GM12878 (cell line): ENCODE results near the gene PRCC. TPM values are rescaled to one million over a fixed set of nuclear protein-coding genes. Genes with fewer than 3 reads are reported as not detected.

ENCODE experiments used
- ATAC-seq: fragments of 200-7000 bp; cut with Tn5 transposase; 3 replicates; pipeline ENCODE4 v1.9.1; 2020; ENCODE audit warnings: mild to moderate bottlenecking, moderate library complexity
- BruUV-seq: library from RNA; stranded (reverse); fragments of 400-500 nt; replicated peaks from 2 replicates; lab custom pipeline; 2021; lab: Mats Ljungman, UMichigan
- CTCF ChIA-PET: fragments of 300-600 bp; sonication (Branson Sonifier 250); formaldehyde crosslinking; extraction: SDS; loops from one replicate; lab custom pipeline; 2021; ENCODE audit warnings: inconsistent platforms; lab: Yijun Ruan, JAX
- POLR2A ChIA-PET: fragments of 350-600 bp; formaldehyde crosslinking; extraction: SDS; loops from one replicate; lab custom pipeline; 2021; ENCODE audit warnings: inconsistent platforms; lab: Charles Lee
- RAD21 ChIA-PET: fragments of 300-600 bp; sonication (Branson Sonifier 250); formaldehyde crosslinking; loops from one replicate; lab custom pipeline; 2023; ENCODE audit warnings: antibody characterized with exemption; ENCODE audit not compliant: unreplicated experiment; lab: Charles Lee
- SMC1A ChIA-PET: fragments of 300-600 bp; sonication (Branson Sonifier 250); formaldehyde crosslinking; loops from one replicate; lab custom pipeline; 2023; ENCODE audit not compliant: unreplicated experiment, uncharacterized antibody; lab: Charles Lee
- DNase-seq: peaks from one replicate; pipeline ENCODE4 v3.0.0-alpha.2; 2011; ENCODE audit warnings: low read depth, low spot score
- FAIRE-seq: peaks from 3 replicates; lab custom pipeline; 2011; peaks lifted over from hg19 to GRCh38; lab: Jason Lieb, UNC
- H2AFZ ChIP-seq: 2 replicates; pipeline ENCODE4 v1.6.0; 2011; ENCODE audit warnings: low read depth, low read length, control low read depth; ENCODE audit not compliant: control insufficient read depth
- H3K27ac ChIP-seq: 2 replicates; pipeline ENCODE4 v1.5.1; 2011; ENCODE audit warnings: control low read depth; ENCODE audit not compliant: control insufficient read depth, insufficient read depth
- H3K27me3 ChIP-seq, 2 experiments: replicated peaks in 1 of 2; 2 replicates each; pipeline versions ENCODE4 v1.6.0 to v1.6.1; 2011; ENCODE audit warnings: low read length in 1 of 2; ENCODE audit not compliant: control insufficient read depth in 2 of 2, insufficient read depth in 2 of 2
- H3K36me3 ChIP-seq, 2 experiments: 2 replicates each; pipeline ENCODE4 v1.5.1; 2011; ENCODE audit warnings: low read length in 1 of 2; ENCODE audit not compliant: control insufficient read depth in 2 of 2, insufficient read depth in 2 of 2
- H3K4me1 ChIP-seq: 2 replicates; pipeline ENCODE4 v1.6.1; 2011; ENCODE audit warnings: mild to moderate bottlenecking, low read length, moderate library complexity, mixed read lengths; ENCODE audit not compliant: control insufficient read depth, insufficient read depth
- H3K4me2 ChIP-seq: 2 replicates; pipeline ENCODE4 v1.6.0; 2011; ENCODE audit warnings: control low read depth; ENCODE audit not compliant: control insufficient read depth, insufficient read depth
- H3K4me3 ChIP-seq: fragments of 200-600 bp; sonication (generic); 2 replicates; pipeline ENCODE4 v1.5.1; 2016
- H3K79me2 ChIP-seq: 2 replicates; pipeline ENCODE4 v1.6.0; 2011; ENCODE audit warnings: low read length; ENCODE audit not compliant: control insufficient read depth, insufficient read depth
- H3K9ac ChIP-seq: 2 replicates; pipeline ENCODE4 v1.8.0; 2011; ENCODE audit warnings: low read length, control low read depth, mixed read lengths; ENCODE audit not compliant: control insufficient read depth, insufficient read depth
- H3K9me3 ChIP-seq: replicated peaks from 3 replicates; pipeline ENCODE4 v1.5.1; 2011; ENCODE audit warnings: mild to moderate bottlenecking, low read length; ENCODE audit not compliant: control insufficient read depth, insufficient read depth
- H4K20me1 ChIP-seq: 2 replicates; pipeline ENCODE4 v1.6.0; 2011; ENCODE audit not compliant: control insufficient read depth, insufficient read depth
- BCLAF1 ChIP-seq: fragments of 450-650 bp; IDR thresholded peaks from 2 replicates; pipeline ENCODE4 v1.6.1; 2017; ENCODE audit warnings: antibody characterized with exemption, mild to moderate bottlenecking, moderate library complexity
- CTCF ChIP-seq, 3 experiments: IDR thresholded peaks in 2 of 3; conservative IDR thresholded peaks in 1 of 3; 2 replicates each; pipeline ENCODE4 v1.5.1; 2011; ENCODE audit warnings: low read depth in 3 of 3, low read length in 3 of 3, mild to moderate bottlenecking in 3 of 3, control low read depth in 2 of 3, moderate library complexity in 2 of 3, inconsistent platforms in 1 of 3, mixed read lengths in 1 of 3; ENCODE audit not compliant: control insufficient read depth in 2 of 3, insufficient read depth in 1 of 3; ENCODE audit errors: extremely low read depth in 1 of 3
- EED ChIP-seq: sonication (generic); IDR thresholded peaks from 2 replicates; pipeline ENCODE4 v1.6.1; 2016; ENCODE audit warnings: antibody characterized with exemption, low read depth
- EP300 ChIP-seq, 2 experiments: fragments of 150-350 bp in 1 of 2; IDR thresholded peaks; 2 replicates each; pipeline ENCODE4 v1.6.1; 2011 to 2012; ENCODE audit warnings: low read depth in 2 of 2, low read length in 2 of 2, borderline replicate concordance in 1 of 2, improper control_type of control experiment in 1 of 2, inconsistent platforms in 1 of 2; ENCODE audit not compliant: control insufficient read depth in 1 of 2
- LARP7 ChIP-seq: fragments of 450-650 bp; IDR thresholded peaks from 2 replicates; pipeline ENCODE4 v1.6.1; 2017; ENCODE audit warnings: mild to moderate bottlenecking
- MXI1 ChIP-seq: fragments of 150-350 bp; IDR thresholded peaks from 2 replicates; pipeline ENCODE4 v1.6.1; 2011; ENCODE audit warnings: low read depth, mild to moderate bottlenecking, inconsistent platforms, low read length, improper control_type of control experiment
- RELB ChIP-seq: fragments of 450-650 bp; IDR thresholded peaks from 2 replicates; pipeline ENCODE4 v1.6.1; 2017; ENCODE audit warnings: low read depth, mild to moderate bottlenecking, moderate library complexity
- SMAD5 ChIP-seq: IDR thresholded peaks from 2 replicates; pipeline ENCODE4 v1.6.1; 2016; ENCODE audit warnings: antibody characterized with exemption, low read depth
- TCF3 ChIP-seq: IDR thresholded peaks from 2 replicates; pipeline ENCODE4 v1.6.1; 2012; ENCODE audit warnings: low read depth, mild to moderate bottlenecking, low read length, borderline replicate concordance; ENCODE audit not compliant: insufficient read depth
- ZNF274 ChIP-seq: IDR thresholded peaks from one replicate; pipeline ENCODE4 v1.8.0; 2011; ENCODE audit not compliant: insufficient read length, insufficient read depth
- ZNF384 ChIP-seq: IDR thresholded peaks from 2 replicates; pipeline ENCODE4 v1.6.1; 2012; ENCODE audit warnings: low read depth, mild to moderate bottlenecking, low read length, improper control_type of control experiment, borderline replicate concordance
- WGBS: methylation state at CpG from one replicate; pipeline ENCODE4 v1.1.6; 2016; ENCODE audit warnings: low lambda C conversion rate; ENCODE audit not compliant: insufficient replicate concordance, insufficient coverage; ENCODE audit errors: missing lambda C conversion rate; 5-methylcytosine and 5-hydroxymethylcytosine counted together
- in situ Hi-C: fragments of 300-500 bp; cut with MboI; formaldehyde crosslinking; loops from 9 replicates; pipeline ENCODE4 v1.14.3; 2018; ENCODE audit warnings: mixed read lengths
- intact Hi-C: fragments of 100-400 bp; cut with micrococcal nuclease; formaldehyde crosslinking; loops from one replicate; pipeline ENCODE4 v1.14.2; 2022; ENCODE audit not compliant: unreplicated experiment
- polyA plus RNA-seq, 11 experiments: library from polyadenylated mRNA; depleted of rRNA in 4 of 11; unstranded in 6 of 11; stranded (reverse) in 5 of 11; fragments of >200 nt; fragmentation: Nextera tagmentation in 4 of 11; fragmentation: Illumina TruSeq in 1 of 11; extraction: Ambion mirVana in 4 of 11; extraction: Trizol in 1 of 11; gene quantifications; 1 replicate in 1 of 11; 2 replicates in 10 of 11; pipeline versions ENCODE4 v1.2.1 to v1.2.3, GENCODE V29; 2011 to 2016; ENCODE audit warnings: inconsistent platforms in 2 of 11, missing spikeins in 2 of 11, low read depth in 1 of 11
- total RNA-seq, 4 experiments: library from RNA; depleted of rRNA in 3 of 4; stranded (reverse); fragments of >200 nt in 3 of 4; fragmentation: Illumina TruSeq in 1 of 4; extraction: Trizol in 1 of 4; gene quantifications; 2 replicates each; pipeline versions ENCODE4 v1.2.1 to v1.2.3, GENCODE V29; 2013 to 2021
- TF ChIP-seq, protein P1 (sequence below): fragments of 450-650 bp; conservative IDR thresholded peaks from 2 replicates; pipeline ENCODE4 v1.6.1; 2017; ENCODE audit warnings: mild to moderate bottlenecking, moderate library complexity

PRCC gene
- total and polyA plus RNA-seq, 10 of the 15 experiments (the other 5 are each of a cell fraction or from before 2014, with no cell fraction given): 23.8 to 132 (median 63.1) TPM

GRCh38 chr1:156726549-156727226, 40.6 kb upstream of the PRCC start:
- no peaks in the 10 kb centered on the region for H3K9me3 ChIP-seq
- RAD21 ChIA-PET: interaction anchor here (0.6 to 7.1 kb wide), 41 partner anchors 14 to 455 kb away, joined by 3 to 173 read pairs (median 7); partner anchors contain the start of genes CRABP2, HDGF, INSRR and MRPL24
- intact Hi-C loops: loop anchor here (1.0 to 10.0 kb wide), 6 partner anchors 26 to 164 kb away; partner anchors contain the start of gene NTRK1
- peak overlapping the region; percentile 98 for H3K9ac ChIP-seq
- H3K79me2 ChIP-seq: peaks cover 77% of the 10 kb centered on the region
- H4K20me1 ChIP-seq: peaks cover 7% of the 10 kb centered on the region
- SMC1A ChIA-PET: interaction anchor here (0.6 to 10.0 kb wide), 44 partner anchors 11 to 269 kb away, joined by 3 to 168 read pairs (median 7); partner anchors contain the start of genes CRABP2, HDGF, INSRR and MRPL24
- CTCF ChIA-PET: interaction anchor here (0.6 to 11.2 kb wide), 70 partner anchors 10 to 449 kb away, joined by 3 to 433 read pairs (median 6); partner anchors contain the start of genes CRABP2, HAPLN2, HDGF and INSRR
- H3K4me3 ChIP-seq: peak overlapping the region; percentile 100
- no TSS peak for BruUV-seq
- WGBS: under 1% methylated on average over 15 of the region's 15 CpGs
- peak overlapping the region; percentile 99 for H3K4me2 ChIP-seq
- ATAC-seq (peak; percentile 49), FAIRE-seq (peak; percentile 27), DNase-seq (no peak)
- H3K27ac ChIP-seq: peak overlapping the region; percentile 91
- no peaks in the 10 kb centered on the region for H3K27me3 ChIP-seq
- H3K36me3 ChIP-seq: peaks cover 12 to 26% of the 10 kb centered on the region in 2 experiments
- in situ Hi-C loops: no loop called here
- H2AFZ ChIP-seq: no peak overlapping the region
- POLR2A ChIA-PET: interaction anchor here (0.6 to 7.0 kb wide), 11 partner anchors 13 to 157 kb away, joined by 3 to 75 read pairs (median 8); partner anchors contain the start of genes HDGF, MRPL24, NTRK1 and PRCC
- peaks cover 14% of the 10 kb centered on the region for H3K4me1 ChIP-seq
- TF ChIP-seq SMAD5 (no peak), LARP7 (0 out of 2 replicates have a peak, but pooled peaks have one; percentile 47), ZNF384 (no peak), EP300 (IDR thresholded peaks at IDR 0.05; ENCODE audit: borderline replicate concordance in 1 of 2, control insufficient read depth in 1 of 2, low read depth in 2 of 2, low read length in 2 of 2) (no peak), EED (no peak), MXI1 (peak; percentile 33; the same call in 1 of the 2 replicates), ZNF274 (no peak), TCF3 (no peak), BCLAF1 (no peak), CTCF (IDR thresholded peaks at IDR 0.05 in 2 of 3, conservative IDR thresholded peaks at IDR 0.05 in 1 of 3; ENCODE audit: control insufficient read depth in 2 of 3, extremely low read depth in 1 of 3, insufficient read depth in 1 of 3, low read depth in 3 of 3, low read length in 3 of 3) (peak; percentile 71 to 75 (median 72)), RELB (no peak)
- TF ChIP-seq, protein P1, sequence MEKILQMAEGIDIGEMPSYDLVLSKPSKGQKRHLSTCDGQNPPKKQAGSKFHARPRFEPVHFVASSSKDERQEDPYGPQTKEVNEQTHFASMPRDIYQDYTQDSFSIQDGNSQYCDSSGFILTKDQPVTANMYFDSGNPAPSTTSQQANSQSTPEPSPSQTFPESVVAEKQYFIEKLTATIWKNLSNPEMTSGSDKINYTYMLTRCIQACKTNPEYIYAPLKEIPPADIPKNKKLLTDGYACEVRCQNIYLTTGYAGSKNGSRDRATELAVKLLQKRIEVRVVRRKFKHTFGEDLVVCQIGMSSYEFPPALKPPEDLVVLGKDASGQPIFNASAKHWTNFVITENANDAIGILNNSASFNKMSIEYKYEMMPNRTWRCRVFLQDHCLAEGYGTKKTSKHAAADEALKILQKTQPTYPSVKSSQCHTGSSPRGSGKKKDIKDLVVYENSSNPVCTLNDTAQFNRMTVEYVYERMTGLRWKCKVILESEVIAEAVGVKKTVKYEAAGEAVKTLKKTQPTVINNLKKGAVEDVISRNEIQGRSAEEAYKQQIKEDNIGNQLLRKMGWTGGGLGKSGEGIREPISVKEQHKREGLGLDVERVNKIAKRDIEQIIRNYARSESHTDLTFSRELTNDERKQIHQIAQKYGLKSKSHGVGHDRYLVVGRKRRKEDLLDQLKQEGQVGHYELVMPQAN: 0 out of 2 replicates have a peak, but pooled peaks have one; percentile 45
